RCC 7860 (cell line): ENCODE measurements around the gene CLDN3.

Experiments
- DNase-seq: peaks from one replicate; pipeline ENCODE4 v3.0.0-alpha.2; 2015; ENCODE audit warnings: low spot score
- FAIRE-seq: peaks from 2 replicates; lab custom pipeline; 2012; peaks lifted over from hg19 to GRCh38; lab: Jason Lieb, UNC

Gene CLDN3

GRCh38 chr7:73773700-73774517, 3.8 kb upstream of the CLDN3 start:
- DNase-seq (no peak), FAIRE-seq (no peak)

GRCh38 chr7:73770860-73771670, 995 bp upstream of the CLDN3 start:
- DNase-seq (no peak), FAIRE-seq (no peak)

- no peak for FAIRE-seq
- no peak for DNase-seq
Measured at GRCh38 chr7:73769481-73770001, 529 bp downstream of the CLDN3 start.

DNA sequence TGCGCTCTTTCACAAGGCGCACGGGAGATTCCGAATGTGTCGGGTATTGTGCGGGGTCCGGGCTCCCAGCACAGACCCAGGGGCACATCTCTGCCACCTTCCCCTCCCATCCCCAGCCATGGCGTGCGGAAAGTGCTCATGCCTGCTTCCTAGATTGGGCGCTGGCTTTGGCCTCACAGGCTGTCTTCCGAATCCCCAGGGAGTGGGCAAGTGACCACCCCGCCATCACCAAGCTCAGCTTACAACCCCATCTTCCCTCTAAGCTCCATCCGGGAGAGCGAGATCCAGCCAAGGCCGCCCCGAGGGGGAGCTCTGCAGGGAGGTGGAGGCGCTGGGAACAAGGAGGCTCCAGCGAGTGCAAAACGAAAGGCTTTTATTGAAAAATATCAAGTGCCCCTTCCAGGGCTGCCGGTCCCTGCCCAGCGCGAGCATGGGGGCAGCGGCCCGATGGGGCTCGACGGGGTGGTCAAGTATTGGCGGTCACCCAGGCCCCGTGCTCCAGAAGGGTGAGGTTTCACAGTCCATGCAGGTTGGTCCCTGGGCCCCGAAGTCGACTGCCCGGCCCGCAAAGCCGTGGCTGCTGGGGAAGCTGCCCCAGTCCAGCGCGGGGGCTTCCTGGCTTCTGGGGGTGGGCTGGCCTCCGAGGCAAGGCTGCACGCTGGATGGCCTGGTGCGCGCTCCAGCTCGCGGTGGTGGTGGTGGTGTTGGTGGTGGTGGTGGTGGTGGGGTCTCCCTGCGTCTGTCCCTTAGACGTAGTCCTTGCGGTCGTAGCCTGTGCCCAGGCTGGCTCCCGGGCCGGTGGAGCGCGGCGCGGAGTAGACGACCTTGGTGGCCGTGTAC, 1.2 kb downstream of the CLDN3 start:
- no peak for FAIRE-seq
- no peak for DNase-seq

GRCh38 chr7:73766556-73767229, 3.4 kb downstream of the CLDN3 start:
- no peak for FAIRE-seq

GRCh38 chr7:73762659-73762999, 7.4 kb downstream of the CLDN3 start:
- FAIRE-seq = no peak
- no peak for DNase-seq

More at GRCh38 chr7:73766556-73767229, 3.4 kb downstream of the CLDN3 start:
- no peak for DNase-seq

DNA sequence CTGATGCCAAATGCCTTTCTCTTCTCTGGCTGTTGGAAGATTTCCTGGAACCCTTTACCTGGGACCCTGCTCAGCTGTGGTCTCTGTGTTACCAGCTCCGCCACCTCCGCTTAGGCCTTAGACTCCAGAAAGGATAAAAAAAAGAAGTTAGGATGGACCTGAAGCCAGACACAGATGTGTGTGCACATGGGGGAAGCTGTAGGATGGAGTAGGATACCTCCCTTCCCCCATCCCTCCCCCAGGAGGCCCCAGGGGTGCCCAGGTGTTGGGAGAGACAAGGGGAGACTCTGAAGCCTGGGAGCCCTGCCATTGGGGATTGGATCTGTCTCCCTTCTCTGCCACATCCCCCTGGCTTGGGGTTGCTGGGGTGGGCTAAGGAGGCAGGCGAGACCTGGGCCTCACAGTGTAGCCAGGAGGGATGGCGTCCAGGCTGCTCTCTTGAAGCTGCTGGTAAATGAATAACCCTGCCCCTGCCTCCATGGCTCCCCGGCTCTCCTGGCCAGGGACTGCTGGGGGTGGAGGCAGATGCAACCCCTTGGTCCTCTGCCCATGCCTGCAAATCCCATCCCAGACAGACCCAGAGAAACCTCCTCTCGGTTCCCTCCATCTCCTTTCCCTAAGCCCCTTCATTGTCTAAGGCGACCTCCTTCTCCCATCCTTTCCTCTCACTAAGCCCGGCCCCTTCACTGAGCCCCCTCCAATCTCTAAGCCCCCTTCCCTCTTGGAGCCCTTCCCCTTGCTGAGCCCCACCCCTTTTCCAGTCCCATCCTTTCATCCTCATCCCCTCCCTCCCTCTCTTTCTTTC, 8.0 kb downstream of the CLDN3 start:
- no peak for FAIRE-seq
- DNase-seq = no peak

- no peak for DNase-seq
- FAIRE-seq = no peak
Measured at GRCh38 chr7:73758581-73759138, 11.4 kb downstream of the CLDN3 start.

- FAIRE-seq (no peak), DNase-seq (no peak)
Measured at GRCh38 chr7:73749931-73750776, 19.9 kb downstream of the CLDN3 start.

- no peak for DNase-seq
- no peak for FAIRE-seq
Measured at GRCh38 chr7:73746378-73746777, 23.7 kb downstream of the CLDN3 start.

- peak; percentile 79 for DNase-seq
- FAIRE-seq = no peak
Measured at GRCh38 chr7:73742753-73743641, 27.1 kb downstream of the CLDN3 start.

DNA sequence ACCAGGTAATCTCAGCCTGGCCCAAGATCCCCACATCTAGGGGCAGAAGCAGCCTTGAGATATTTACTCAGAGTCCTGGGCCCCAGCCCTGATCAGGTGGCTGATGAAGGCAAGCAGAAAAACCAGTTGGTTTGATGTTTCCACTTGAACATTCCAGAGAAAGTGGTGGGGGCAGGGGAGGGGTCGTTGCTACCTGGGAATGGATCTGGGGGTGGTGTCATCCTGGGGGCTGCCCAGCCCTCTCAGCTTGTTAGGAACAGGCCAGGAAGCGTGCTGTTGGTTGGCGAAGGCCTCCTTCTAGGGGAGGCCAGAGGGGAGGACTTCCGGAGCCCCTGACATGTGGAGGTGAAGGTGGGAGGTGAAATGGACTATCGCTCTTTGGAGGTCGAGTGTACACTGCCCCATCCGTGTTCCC, 27.7 kb downstream of the CLDN3 start:
- no peak for DNase-seq
- no peak for FAIRE-seq

- no peak for DNase-seq
- no peak for FAIRE-seq
Measured at GRCh38 chr7:73741600-73741999, 28.5 kb downstream of the CLDN3 start.

DNA sequence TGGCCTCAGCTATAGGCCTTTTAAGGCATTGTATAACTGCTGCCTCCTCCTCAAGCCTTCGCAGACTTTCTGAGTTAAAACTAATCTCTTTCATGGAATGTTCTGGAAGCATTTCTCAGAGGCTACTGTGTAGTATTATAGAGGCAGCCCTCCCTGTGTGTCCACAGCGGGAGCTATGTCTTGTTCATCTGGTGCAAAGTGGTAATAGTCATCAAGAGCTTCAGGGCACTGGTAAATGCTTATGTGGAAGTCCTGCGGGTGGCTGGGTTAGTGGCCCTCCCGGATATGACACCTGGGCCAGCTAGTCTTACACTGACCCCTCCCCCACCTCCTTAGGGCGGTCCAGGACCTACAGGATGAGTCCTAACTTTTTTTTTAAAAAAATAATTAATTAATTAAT, 29.3 kb downstream of the CLDN3 start:
- DNase-seq (no peak), FAIRE-seq (no peak)

DNA sequence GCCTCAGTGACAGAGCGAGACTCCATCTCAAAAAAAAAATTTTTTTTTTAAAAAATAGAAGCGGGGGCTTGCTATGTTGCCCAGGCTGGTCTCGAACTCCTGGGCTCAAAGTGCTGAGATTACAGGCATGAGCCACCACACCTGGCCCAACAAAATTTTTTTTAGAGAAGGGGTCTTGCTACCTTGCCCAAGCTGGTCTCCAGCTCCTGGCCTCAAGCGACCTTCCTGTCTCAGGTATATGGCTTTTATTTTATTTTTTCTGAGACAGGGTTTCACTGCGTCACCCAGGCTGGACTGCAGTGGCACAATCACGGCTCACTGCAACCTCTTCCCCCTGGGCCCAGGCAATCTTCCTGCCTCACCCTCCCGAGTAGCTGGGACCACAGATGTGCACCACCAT, 29.9 kb downstream of the CLDN3 start:
- no peak for DNase-seq
- no peak for FAIRE-seq

- DNase-seq (no peak), FAIRE-seq (no peak)
Measured at GRCh38 chr7:73739387-73739767, 30.7 kb downstream of the CLDN3 start.

- peak; percentile 76 for FAIRE-seq
- peak; percentile 94 for DNase-seq
Measured at GRCh38 chr7:73738612-73739386, 31.3 kb downstream of the CLDN3 start, which contains the start of gene ABHD11. TSS of gene ABHD11 (minus strand) at chr7:73738802. CDS start at chr7:73738770, 32 bp downstream.
